Testis (tissue), 2 donors: ENCODE data around the gene TM4SF4.
A peak's percentile ranks its signal among the peaks of the same experiment; 100 is the strongest.

ENCODE experiments used
- POLR2A ChIP-seq: fragments of 450-650 bp; IDR thresholded peaks from one replicate; pipeline ENCODE4 v1.6.1; 2017; ENCODE audit warnings: antibody characterized with exemption, mild to moderate bottlenecking, moderate library complexity
- TF ChIP-seq, protein P1 (sequence below), 3 experiments: fragments of 450-650 bp in 2 of 3; fragments of 200-600 bp in 1 of 3; sonication (generic) in 1 of 3; IDR thresholded peaks; one replicate each; pipeline ENCODE4 v1.5.1; 2016 to 2019; ENCODE audit warnings: antibody characterized with exemption in 3 of 3, mild to moderate bottlenecking in 2 of 3, moderate library complexity in 1 of 3

DNA sequence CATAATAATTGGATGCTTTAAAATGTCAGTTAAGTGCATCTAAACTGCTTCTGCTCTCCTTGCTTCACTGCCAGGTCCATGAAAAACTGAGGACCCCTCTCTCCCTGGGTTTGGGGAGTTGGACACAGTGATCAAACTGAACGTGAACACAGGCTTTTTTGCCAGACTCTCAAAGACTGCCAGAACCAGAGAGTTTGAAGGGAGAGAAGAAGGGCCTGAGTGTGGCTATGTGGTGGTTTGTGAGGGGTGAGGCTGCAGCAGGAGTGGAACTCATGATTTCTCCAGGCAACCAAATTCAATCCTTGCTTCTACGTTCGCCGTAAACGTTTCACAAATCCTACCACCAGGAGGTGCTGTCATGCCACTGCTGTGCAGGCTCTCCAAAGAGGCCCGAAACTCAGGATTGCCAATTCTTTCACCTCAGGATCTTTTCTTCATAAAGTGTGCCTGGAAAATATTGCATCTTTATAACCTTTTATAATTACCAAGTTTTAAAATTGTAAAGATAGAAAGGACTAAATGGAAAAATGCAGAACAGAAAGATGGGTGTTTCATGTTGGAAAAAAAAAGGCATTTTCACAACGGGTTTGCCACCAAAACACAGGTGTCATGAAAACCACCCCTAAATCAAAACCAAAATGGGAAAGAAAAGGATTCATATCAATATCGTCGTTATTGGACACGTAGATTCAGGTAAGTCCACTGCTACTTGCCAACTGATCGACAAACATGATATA, 19.7 kb downstream of the TM4SF4 start:
- TF ChIP-seq, protein P1, sequence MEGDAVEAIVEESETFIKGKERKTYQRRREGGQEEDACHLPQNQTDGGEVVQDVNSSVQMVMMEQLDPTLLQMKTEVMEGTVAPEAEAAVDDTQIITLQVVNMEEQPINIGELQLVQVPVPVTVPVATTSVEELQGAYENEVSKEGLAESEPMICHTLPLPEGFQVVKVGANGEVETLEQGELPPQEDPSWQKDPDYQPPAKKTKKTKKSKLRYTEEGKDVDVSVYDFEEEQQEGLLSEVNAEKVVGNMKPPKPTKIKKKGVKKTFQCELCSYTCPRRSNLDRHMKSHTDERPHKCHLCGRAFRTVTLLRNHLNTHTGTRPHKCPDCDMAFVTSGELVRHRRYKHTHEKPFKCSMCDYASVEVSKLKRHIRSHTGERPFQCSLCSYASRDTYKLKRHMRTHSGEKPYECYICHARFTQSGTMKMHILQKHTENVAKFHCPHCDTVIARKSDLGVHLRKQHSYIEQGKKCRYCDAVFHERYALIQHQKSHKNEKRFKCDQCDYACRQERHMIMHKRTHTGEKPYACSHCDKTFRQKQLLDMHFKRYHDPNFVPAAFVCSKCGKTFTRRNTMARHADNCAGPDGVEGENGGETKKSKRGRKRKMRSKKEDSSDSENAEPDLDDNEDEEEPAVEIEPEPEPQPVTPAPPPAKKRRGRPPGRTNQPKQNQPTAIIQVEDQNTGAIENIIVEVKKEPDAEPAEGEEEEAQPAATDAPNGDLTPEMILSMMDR (IDR thresholded peaks at IDR 0.05): peak; percentile 74 to 83 (median 76)
- no peak for TF ChIP-seq POLR2A
